GDM1 (cell line): ENCODE data around the gene DUS1L.

Experiments
- DNase-seq: peaks from one replicate; lab custom pipeline; 2025; lab: John Stamatoyannopoulos, UW

DUS1L gene

GRCh38 chr17:82023447-82024241, 42.0 kb downstream of the DUS1L start:
- peak; percentile 14 for DNase-seq

- peak; percentile 100 for DNase-seq
Observed at GRCh38 chr17:82022981-82023446, 42.6 kb downstream of the DUS1L start, which contains the start of gene LRRC45. TSS of gene LRRC45 (plus strand) at chr17:82023305. CDS start at chr17:82023644, 339 bp downstream.

- no peak for DNase-seq
Observed at GRCh38 chr17:82022310-82022980, 43.2 kb downstream of the DUS1L start, which contains the start of gene CENPX. TSS of gene CENPX (minus strand) at chr17:82022878. CDS start at chr17:82022861, 17 bp downstream.

- no peak for DNase-seq
Observed at GRCh38 chr17:82021900-82022309, 43.7 kb downstream of the DUS1L start.

GRCh38 chr17:82021107-82021899, 44.3 kb downstream of the DUS1L start:
- DNase-seq: peak; percentile 33

- no peak for DNase-seq
Observed at GRCh38 chr17:82020572-82021106, 45.0 kb downstream of the DUS1L start.

- DNase-seq: peak; percentile 45
Observed at GRCh38 chr17:82019690-82020571, 45.7 kb downstream of the DUS1L start.

- no peak for DNase-seq
Observed at GRCh38 chr17:82018989-82019689, 46.5 kb downstream of the DUS1L start.

GRCh38 chr17:82018152-82018988, 47.2 kb downstream of the DUS1L start:
- no peak for DNase-seq

GRCh38 chr17:82017612-82018151, 47.9 kb downstream of the DUS1L start:
- DNase-seq: no peak

- no peak for DNase-seq
Observed at GRCh38 chr17:82016875-82017459, 48.6 kb downstream of the DUS1L start.

GRCh38 chr17:82016061-82016874, 49.3 kb downstream of the DUS1L start:
- no peak for DNase-seq

GRCh38 chr17:82015311-82015971, 50.2 kb downstream of the DUS1L start:
- DNase-seq: no peak

GRCh38 chr17:82014971-82015310, 50.7 kb downstream of the DUS1L start:
- no peak for DNase-seq

GRCh38 chr17:82014432-82014831, 51.2 kb downstream of the DUS1L start:
- no peak for DNase-seq

GRCh38 chr17:82013772-82014321, 51.8 kb downstream of the DUS1L start:
- no peak for DNase-seq

GRCh38 chr17:82013341-82013740, 52.3 kb downstream of the DUS1L start:
- no peak for DNase-seq
